Adrenal gland (tissue), 5 donors: ENCODE measurements around the gene GNB3.

Experiments used
- CTCF ChIP-seq, 6 experiments: fragments of 450-650 bp in 4 of 6; fragments of 200-600 bp in 2 of 6; sonication (generic) in 1 of 6; IDR thresholded peaks; 1 replicate in 5 of 6; 2 replicates in 1 of 6; pipeline versions ENCODE4 v1.5.1 to v1.8.0; 2016 to 2021; ENCODE audit warnings: antibody characterized with exemption in 6 of 6, mild to moderate bottlenecking in 2 of 6, moderate library complexity in 1 of 6
- POLR2A ChIP-seq, 2 donors: fragments of 450-650 bp; IDR thresholded peaks; one replicate each; pipeline ENCODE4 v1.6.1; 2017; ENCODE audit warnings: antibody characterized with exemption in 2 of 2, mild to moderate bottlenecking in 2 of 2, moderate library complexity in 1 of 2
- donor health status: DM: no; HTN: no; CAD: no.

- TF ChIP-seq CTCF (IDR thresholded peaks at IDR 0.05) = no peak
- no peak for TF ChIP-seq POLR2A (IDR thresholded peaks at IDR 0.05)
These were observed 7.4 kb upstream of the GNB3 start for GRCh38 chr12:6833189-6833890.
